ENCODE data around the gene EYA2.

The EYA2 gene

DNA sequence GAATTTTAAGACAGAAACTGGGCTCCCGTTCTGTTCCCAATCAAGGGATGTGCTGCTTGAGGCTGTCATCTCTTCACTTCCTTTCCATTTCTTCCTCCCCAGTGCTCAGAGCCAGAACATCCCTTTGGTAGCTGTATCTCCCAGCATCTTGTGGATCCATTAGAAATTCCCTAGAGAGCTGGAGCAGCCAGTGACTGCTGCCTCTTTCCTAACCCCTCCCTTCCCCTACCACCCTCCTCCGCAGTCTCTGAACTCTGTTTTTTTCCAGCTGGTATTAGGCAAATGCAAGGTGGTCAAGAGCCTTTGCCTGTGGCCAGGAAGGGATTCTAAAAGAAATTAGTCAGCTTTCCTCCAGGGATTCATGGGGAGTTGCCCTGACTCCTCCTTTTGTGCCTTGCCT, 208.0 kb downstream of the EYA2 start:
- H3K4me3 ChIP-seq (ENCODE audit: low read depth, low read length) = no peak overlapping the region
- TF ChIP-seq, protein P1, sequence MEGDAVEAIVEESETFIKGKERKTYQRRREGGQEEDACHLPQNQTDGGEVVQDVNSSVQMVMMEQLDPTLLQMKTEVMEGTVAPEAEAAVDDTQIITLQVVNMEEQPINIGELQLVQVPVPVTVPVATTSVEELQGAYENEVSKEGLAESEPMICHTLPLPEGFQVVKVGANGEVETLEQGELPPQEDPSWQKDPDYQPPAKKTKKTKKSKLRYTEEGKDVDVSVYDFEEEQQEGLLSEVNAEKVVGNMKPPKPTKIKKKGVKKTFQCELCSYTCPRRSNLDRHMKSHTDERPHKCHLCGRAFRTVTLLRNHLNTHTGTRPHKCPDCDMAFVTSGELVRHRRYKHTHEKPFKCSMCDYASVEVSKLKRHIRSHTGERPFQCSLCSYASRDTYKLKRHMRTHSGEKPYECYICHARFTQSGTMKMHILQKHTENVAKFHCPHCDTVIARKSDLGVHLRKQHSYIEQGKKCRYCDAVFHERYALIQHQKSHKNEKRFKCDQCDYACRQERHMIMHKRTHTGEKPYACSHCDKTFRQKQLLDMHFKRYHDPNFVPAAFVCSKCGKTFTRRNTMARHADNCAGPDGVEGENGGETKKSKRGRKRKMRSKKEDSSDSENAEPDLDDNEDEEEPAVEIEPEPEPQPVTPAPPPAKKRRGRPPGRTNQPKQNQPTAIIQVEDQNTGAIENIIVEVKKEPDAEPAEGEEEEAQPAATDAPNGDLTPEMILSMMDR (IDR thresholded peaks at IDR 0.05; ENCODE audit: low read depth, low read length) = no peak
- TF ChIP-seq, protein P2, sequence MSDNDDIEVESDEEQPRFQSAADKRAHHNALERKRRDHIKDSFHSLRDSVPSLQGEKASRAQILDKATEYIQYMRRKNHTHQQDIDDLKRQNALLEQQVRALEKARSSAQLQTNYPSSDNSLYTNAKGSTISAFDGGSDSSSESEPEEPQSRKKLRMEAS (IDR thresholded peaks at IDR 0.05; ENCODE audit: low read depth, low read length) = no peak
- TF ChIP-seq MYC (IDR thresholded peaks at IDR 0.05; ENCODE audit: low read depth, low read length) (no peak), POLR2A (IDR thresholded peaks at IDR 0.05; ENCODE audit: extremely low read depth, insufficient read length) (no peak)
- no peak for DNase-seq (ENCODE audit: low read depth)

DNA sequence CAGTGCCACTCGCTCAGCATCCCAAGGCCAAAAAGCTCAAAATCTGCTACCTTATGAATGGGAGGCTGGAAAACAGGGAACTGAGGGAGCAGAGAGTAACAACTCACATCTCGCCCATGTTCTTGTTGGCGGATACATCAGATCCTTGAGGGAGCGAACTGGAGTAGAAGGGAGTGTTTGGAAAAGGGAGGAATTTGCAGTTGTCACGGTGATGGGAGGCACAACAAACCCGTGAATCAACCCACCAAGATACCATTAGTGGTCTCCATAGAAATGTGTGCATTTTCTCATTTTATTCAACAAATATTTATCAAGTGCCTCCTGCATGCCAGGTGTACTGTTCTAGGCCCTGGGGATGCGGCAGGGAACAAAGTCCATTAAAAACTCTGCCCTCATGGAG, 212.1 kb downstream of the EYA2 start:
- H3K4me3 ChIP-seq (ENCODE audit: low read depth, low read length) = no peak overlapping the region
- TF ChIP-seq MYC (IDR thresholded peaks at IDR 0.05; ENCODE audit: low read depth, low read length) = no peak
- TF ChIP-seq POLR2A (IDR thresholded peaks at IDR 0.05; ENCODE audit: extremely low read depth, insufficient read length) = no peak
- TF ChIP-seq, protein P2 (IDR thresholded peaks at IDR 0.05; ENCODE audit: low read depth, low read length) = no peak
- TF ChIP-seq, protein P1 (IDR thresholded peaks at IDR 0.05; ENCODE audit: low read depth, low read length) = no peak
- no peak for DNase-seq (ENCODE audit: low read depth)

DNA sequence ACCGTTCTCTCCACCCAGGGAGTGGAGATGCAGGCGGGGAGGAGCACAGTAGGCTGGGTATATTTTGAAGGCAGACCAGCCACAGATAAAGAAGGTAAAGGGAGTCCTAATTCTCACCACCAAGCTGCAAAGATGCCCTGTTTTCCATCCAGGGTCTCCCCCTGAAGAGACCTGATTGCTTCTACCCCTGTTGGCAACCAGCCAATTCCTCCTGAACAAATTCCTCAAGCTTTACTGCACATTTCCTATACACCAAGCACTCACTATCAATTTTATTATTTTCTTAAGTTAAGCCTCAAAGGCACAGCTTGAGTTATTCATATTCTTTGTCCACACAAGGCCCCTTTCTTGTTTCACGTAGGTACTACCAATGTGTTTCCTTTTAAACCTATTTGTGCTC, 214.4 kb downstream of the EYA2 start:
- H3K4me3 ChIP-seq (ENCODE audit: low read depth, low read length) = no peak overlapping the region
- DNase-seq (ENCODE audit: low read depth) = no peak
- TF ChIP-seq, protein P1 (IDR thresholded peaks at IDR 0.05; ENCODE audit: low read depth, low read length) = no peak
- TF ChIP-seq POLR2A (IDR thresholded peaks at IDR 0.05; ENCODE audit: extremely low read depth, insufficient read length) (no peak), MYC (IDR thresholded peaks at IDR 0.05; ENCODE audit: low read depth, low read length) (no peak)
- TF ChIP-seq, protein P2 (IDR thresholded peaks at IDR 0.05; ENCODE audit: low read depth, low read length) = no peak

DNA sequence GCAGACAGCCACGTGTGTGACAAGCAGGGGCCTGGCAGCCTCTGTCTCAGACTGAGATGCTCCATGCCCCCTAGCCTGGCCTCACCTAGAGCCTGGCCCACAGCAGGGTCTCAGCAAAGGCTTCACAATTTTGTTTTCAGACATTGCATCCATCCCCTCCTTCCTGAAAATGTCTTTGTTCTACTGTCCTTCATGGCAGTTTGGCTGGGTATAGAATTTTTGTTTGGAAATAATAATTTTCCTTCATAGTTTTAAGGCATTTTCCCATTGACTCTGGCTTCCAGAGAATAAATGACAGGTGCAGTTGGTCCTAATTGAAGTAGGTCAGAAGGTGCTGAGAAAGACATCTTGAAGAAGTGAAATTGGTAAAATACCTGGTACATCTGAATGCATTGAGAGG, 216.2 kb downstream of the EYA2 start:
- TF ChIP-seq, protein P1 (IDR thresholded peaks at IDR 0.05; ENCODE audit: low read depth, low read length) = no peak
- TF ChIP-seq MYC (IDR thresholded peaks at IDR 0.05; ENCODE audit: low read depth, low read length) (no peak), POLR2A (IDR thresholded peaks at IDR 0.05; ENCODE audit: extremely low read depth, insufficient read length) (no peak)
- TF ChIP-seq, protein P2 (IDR thresholded peaks at IDR 0.05; ENCODE audit: low read depth, low read length) = no peak
- no peak for DNase-seq (ENCODE audit: low read depth)
- no peak overlapping the region for H3K4me3 ChIP-seq (ENCODE audit: low read depth, low read length)

DNA sequence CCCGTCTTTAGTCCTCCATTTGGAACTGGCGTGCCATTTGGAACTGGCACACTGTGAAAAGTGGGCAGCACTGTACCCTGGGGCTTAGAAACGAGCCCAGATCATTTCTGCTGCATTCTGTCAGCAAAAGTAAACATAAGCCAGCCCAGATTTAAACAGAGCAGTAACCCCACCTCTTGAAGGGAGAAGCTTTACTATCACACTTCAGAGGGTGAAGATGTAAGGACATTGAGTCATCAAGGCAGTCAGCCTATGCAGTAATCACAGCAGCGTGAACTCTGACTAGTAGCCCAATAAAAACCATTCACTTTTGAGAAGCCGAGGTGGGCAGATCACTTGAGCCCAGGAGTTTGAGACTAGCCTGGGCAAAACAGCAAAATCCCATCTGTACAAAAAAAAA, 216.9 kb downstream of the EYA2 start:
- TF ChIP-seq, protein P2 (IDR thresholded peaks at IDR 0.05; ENCODE audit: low read depth, low read length) = no peak
- no peak for TF ChIP-seq MYC (IDR thresholded peaks at IDR 0.05; ENCODE audit: low read depth, low read length)
- TF ChIP-seq, protein P1 (IDR thresholded peaks at IDR 0.05; ENCODE audit: low read depth, low read length) = no peak
- TF ChIP-seq POLR2A (IDR thresholded peaks at IDR 0.05; ENCODE audit: extremely low read depth, insufficient read length) = no peak
- DNase-seq (ENCODE audit: low read depth) = no peak
- no peak overlapping the region for H3K4me3 ChIP-seq (ENCODE audit: low read depth, low read length)

Measured in NB4 (cell line).